LNCaP clone FGC (cell line): Measurements from ENCODE around the gene HKDC1.

Source experiments
- DNase-seq: peaks from one replicate; pipeline ENCODE4 v3.0.0-alpha.2; 2011; ENCODE audit warnings: low read depth
- H3K4me3 ChIP-seq: 2 replicates; pipeline ENCODE4 v1.5.1; 2011; ENCODE audit warnings: mild to moderate bottlenecking, low read depth, low read length, control low read depth
- TF ChIP-seq, protein P1 (sequence below): IDR thresholded peaks from 2 replicates; pipeline ENCODE4 v1.5.1; 2012; ENCODE audit warnings: mild to moderate bottlenecking; ENCODE audit not compliant: control insufficient read depth, insufficient read depth; ENCODE audit errors: extremely low read depth

The HKDC1 gene

DNA sequence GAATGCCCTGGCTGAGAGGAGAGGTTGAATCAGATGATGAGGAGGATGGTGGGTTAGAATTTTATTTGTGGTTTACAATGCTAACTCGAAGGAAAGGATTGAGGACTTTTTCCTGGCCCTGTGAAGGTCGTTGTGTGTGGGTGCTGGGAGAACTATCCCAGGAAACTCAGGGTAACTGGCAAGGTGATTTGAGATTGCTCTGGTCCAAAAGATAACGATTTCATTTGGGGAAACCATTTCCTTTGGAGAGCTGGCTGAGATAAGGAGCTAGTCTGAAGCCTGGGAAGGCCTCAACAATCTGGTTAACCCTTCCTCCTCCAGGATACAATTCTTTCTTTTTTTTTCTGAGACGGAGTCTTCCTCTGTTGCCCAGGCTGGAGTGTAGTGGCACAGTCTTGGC is 91.2 kb downstream of the HKDC1 start:
- TF ChIP-seq, protein P1, sequence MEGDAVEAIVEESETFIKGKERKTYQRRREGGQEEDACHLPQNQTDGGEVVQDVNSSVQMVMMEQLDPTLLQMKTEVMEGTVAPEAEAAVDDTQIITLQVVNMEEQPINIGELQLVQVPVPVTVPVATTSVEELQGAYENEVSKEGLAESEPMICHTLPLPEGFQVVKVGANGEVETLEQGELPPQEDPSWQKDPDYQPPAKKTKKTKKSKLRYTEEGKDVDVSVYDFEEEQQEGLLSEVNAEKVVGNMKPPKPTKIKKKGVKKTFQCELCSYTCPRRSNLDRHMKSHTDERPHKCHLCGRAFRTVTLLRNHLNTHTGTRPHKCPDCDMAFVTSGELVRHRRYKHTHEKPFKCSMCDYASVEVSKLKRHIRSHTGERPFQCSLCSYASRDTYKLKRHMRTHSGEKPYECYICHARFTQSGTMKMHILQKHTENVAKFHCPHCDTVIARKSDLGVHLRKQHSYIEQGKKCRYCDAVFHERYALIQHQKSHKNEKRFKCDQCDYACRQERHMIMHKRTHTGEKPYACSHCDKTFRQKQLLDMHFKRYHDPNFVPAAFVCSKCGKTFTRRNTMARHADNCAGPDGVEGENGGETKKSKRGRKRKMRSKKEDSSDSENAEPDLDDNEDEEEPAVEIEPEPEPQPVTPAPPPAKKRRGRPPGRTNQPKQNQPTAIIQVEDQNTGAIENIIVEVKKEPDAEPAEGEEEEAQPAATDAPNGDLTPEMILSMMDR: no peak
- no peak overlapping the region for H3K4me3 ChIP-seq
- DNase-seq: no peak

DNA sequence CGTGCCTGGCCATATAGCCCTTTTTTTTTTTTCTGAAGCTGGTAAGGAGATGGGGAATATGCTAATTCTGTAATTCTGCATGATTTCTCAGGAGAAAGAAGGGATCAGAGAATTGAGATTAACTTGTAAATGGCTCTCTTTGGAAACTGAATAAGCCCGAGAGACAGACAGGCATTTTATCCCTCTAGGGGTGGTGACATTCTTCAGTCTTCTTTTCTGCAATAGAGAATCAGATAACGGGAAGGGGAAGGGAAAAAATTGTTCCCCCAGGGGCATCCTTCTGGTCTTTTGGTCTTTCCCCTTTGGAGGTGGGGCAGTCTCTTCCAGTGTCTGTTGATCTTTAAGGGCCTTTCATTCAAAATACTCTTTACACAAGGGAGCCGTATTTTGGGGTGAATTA is 92.4 kb downstream of the HKDC1 start:
- H3K4me3 ChIP-seq: no peak overlapping the region
- no peak for DNase-seq
- TF ChIP-seq, protein P1: no peak

DNA sequence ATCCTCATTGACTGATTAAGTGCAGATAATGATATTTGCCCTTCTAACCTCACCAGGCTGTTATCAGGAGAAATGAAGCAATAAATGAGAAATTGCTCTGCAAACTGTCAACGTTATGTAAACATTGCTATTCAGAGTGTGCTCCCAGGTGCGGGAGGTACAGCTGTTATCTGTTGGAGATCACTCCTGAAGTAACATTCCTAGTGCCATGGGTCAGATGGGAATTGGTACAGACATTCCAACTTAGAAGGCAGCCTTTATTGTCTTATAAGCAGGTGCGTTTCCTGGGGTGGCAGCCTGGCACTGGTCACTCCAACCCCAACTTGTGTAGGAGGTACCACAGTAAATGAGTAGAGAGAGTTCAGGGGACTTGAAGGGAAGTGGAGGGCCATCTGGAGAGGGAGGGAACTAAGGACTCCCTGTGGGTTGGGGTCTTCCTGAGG is 95.0 kb downstream of the HKDC1 start:
- TF ChIP-seq, protein P1: no peak
- H3K4me3 ChIP-seq: no peak overlapping the region
- DNase-seq: peak; percentile 88

DNA sequence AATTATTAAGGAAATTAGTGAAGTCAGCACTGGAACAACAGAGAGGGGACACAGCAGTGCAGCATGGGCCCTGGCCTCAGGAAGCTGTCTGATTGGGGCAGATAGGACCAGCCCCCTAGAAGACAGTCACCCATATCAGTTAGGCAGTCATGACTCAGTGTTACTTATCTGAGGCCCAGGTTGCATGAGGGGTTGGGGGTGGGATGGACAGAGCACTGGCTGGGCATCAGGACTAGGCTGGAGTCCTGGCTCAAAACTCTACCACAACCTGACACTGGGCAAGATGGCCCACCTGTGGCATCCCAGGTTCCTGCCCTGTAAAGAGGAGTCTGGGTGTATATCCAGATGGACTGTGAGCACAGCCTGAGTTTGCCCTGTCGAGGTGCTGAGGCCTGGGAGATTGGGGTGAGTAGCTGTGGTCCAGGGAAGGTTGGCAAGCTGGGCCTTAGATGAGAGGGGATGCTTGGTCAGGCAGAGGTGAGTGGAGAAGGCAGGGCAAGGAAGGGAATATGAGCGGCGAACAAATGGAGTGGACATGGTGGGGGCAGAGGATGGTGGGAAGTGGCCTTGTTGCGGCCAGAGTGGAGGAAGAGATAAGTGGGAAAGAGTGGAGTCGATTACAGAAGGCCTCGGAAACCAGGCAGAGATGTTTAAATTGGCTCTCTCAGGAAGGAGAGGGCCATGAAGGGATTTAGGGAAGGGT is 95.6 kb downstream of the HKDC1 start:
- TF ChIP-seq, protein P1: no peak
- no peak overlapping the region for H3K4me3 ChIP-seq
- no peak for DNase-seq

DNA sequence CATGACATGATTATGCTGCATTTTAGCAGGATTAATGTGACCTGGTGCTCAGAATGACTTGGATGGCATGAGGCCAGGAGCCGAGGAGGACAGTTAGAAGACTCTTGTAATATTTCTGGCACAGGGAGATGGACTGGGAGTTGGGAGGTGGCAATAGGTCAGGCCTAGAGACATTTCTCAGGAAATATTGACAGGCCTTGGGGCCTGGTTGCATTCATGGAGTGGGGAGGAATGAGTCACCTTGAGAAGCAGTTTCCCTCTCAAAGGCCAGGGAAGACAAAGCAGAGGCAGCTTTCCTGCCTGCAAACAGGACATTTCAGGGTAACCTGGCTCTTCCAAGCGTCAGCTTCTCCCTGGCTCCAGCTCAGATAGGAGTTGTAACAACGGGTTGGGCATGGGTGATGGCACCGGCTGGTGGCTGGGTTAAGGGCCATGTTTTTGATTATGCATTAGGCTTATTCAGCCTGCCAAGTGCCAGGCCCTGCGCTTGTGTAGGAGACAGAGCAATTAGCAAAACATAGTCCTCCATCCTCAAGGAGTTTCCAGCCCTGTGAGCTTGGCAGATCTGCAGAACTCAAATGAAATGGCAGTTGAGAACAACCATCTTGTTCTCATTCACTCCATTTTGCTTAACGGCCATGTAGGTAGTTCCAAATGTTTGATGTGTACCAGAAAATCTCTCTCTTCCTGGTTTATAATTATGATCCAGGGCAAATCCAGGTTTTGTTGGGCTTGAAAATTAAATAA is 96.4 kb downstream of the HKDC1 start:
- H3K4me3 ChIP-seq: no peak overlapping the region
- DNase-seq: no peak
- TF ChIP-seq, protein P1: no peak
